HepG2 (cell line): ENCODE results near the gene PLEKHH3. TPM values are rescaled to one million over a fixed set of nuclear protein-coding genes. Genes with fewer than 3 reads are reported as not detected.

Experiments
- ATAC-seq: fragments of 200-7000 bp; cut with Tn5 transposase; 3 replicates; pipeline ENCODE4 v1.9.1; 2020; ENCODE audit warnings: mild to moderate bottlenecking, moderate library complexity
- BruUV-seq: library from RNA; stranded (reverse); fragments of 400-500 nt; replicated peaks from 2 replicates; lab custom pipeline; 2021; lab: Mats Ljungman, UMichigan
- CTCF ChIA-PET: fragments of 300-600 bp; formaldehyde crosslinking; extraction: SDS; loops from one replicate; lab custom pipeline; 2021; ENCODE audit warnings: low total read pairs, inconsistent platforms, low intra/inter-chr PET ratio; lab: Yijun Ruan, JAX
- POLR2A ChIA-PET: fragments of 350-600 bp; sonication (Branson Sonifier 250); formaldehyde crosslinking; loops from one replicate; lab custom pipeline; 2020; ENCODE audit warnings: antibody characterized with exemption, inconsistent platforms; lab: Yijun Ruan, JAX
- DNase-seq: peaks from one replicate; pipeline ENCODE4 v3.0.0-alpha.2; 2015; ENCODE audit warnings: low spot score
- FAIRE-seq: peaks from 3 replicates; lab custom pipeline; 2011; peaks lifted over from hg19 to GRCh38; lab: Jason Lieb, UNC
- H2AFZ ChIP-seq: one replicate; pipeline ENCODE4 v1.6.1; 2011; ENCODE audit warnings: low read length, inconsistent platforms
- H3K27ac ChIP-seq: fragments of 300-600 bp; 3 replicates; pipeline ENCODE4 v1.8.0; 2011; ENCODE audit warnings: mixed run types, mild to moderate bottlenecking, mixed read lengths, low read length, inconsistent platforms; ENCODE audit not compliant: insufficient read depth; ENCODE audit errors: extremely low read length
- H3K27me3 ChIP-seq, 2 experiments: fragments of 200-600 bp in 1 of 2; 2 replicates in 1 of 2; 3 replicates in 1 of 2; pipeline versions ENCODE4 v1.6.0 to v1.8.0; 2011; ENCODE audit warnings: low read length in 2 of 2, mild to moderate bottlenecking in 2 of 2, moderate library complexity in 2 of 2, inconsistent platforms in 1 of 2; ENCODE audit not compliant: insufficient read depth in 2 of 2, control insufficient read depth in 1 of 2
- H3K36me3 ChIP-seq, 2 experiments: fragments of 200-600 bp in 1 of 2; replicated peaks in 1 of 2; 2 replicates in 1 of 2; 3 replicates in 1 of 2; pipeline versions ENCODE4 v1.5.1 to v1.8.0; 2011; ENCODE audit warnings: low read length in 2 of 2, inconsistent platforms in 1 of 2; ENCODE audit not compliant: insufficient read depth in 2 of 2, control insufficient read depth in 1 of 2
- H3K4me1 ChIP-seq: 2 replicates; pipeline ENCODE4 v1.5.1; 2012; ENCODE audit warnings: low read length, inconsistent platforms; ENCODE audit not compliant: insufficient read depth
- H3K4me2 ChIP-seq: 2 replicates; pipeline ENCODE4 v1.6.0; 2011; ENCODE audit warnings: low read depth, low read length, inconsistent platforms
- H3K4me3 ChIP-seq, 3 experiments: fragments of 200-600 bp in 1 of 3; sonication (generic), shearing (Covaris generic) in 1 of 3; replicated peaks in 1 of 3; 2 replicates each; pipeline ENCODE4 v1.5.1; 2011 to 2016; ENCODE audit warnings: low read length in 3 of 3, inconsistent platforms in 2 of 3, low read depth in 2 of 3, mild to moderate bottlenecking in 2 of 3, control low read depth in 1 of 3, mixed read lengths in 1 of 3; ENCODE audit not compliant: insufficient read depth in 1 of 3
- H3K79me2 ChIP-seq: one replicate; pipeline ENCODE4 v1.6.1; 2011; ENCODE audit warnings: low read length, inconsistent platforms; ENCODE audit not compliant: insufficient read depth
- H3K9ac ChIP-seq: 2 replicates; pipeline ENCODE4 v1.6.0; 2011; ENCODE audit warnings: mild to moderate bottlenecking, low read depth, low read length, inconsistent platforms; ENCODE audit not compliant: insufficient read depth
- H3K9me3 ChIP-seq: 2 replicates; pipeline ENCODE4 v1.5.1; 2012; ENCODE audit warnings: mild to moderate bottlenecking, low read length
- H4K20me1 ChIP-seq: 2 replicates; pipeline ENCODE4 v1.6.0; 2011; ENCODE audit warnings: inconsistent platforms, mild to moderate bottlenecking, low read length, moderate library complexity; ENCODE audit not compliant: insufficient read depth
- CEBPB ChIP-seq: IDR thresholded peaks from 2 replicates; pipeline ENCODE4 v1.6.1; 2011; ENCODE audit warnings: low read depth, low read length, improper control_type of control experiment, borderline replicate concordance
- MYPOP ChIP-seq: sonication (generic); formaldehyde crosslinking; IDR thresholded peaks from 2 replicates; pipeline ENCODE4 v1.8.1; 2023; ENCODE audit warnings: mild to moderate bottlenecking, moderate library complexity, missing genetic modification reagents
- RORA ChIP-seq: sonication (generic); formaldehyde crosslinking; IDR thresholded peaks from 2 replicates; pipeline ENCODE4 v1.5.0; 2020; ENCODE audit warnings: mild to moderate bottlenecking, missing genetic modification reagents, moderate library complexity
- SIX1 ChIP-seq: sonication (generic); formaldehyde crosslinking; IDR thresholded peaks from 2 replicates; pipeline ENCODE4 v1.4.0; 2020; ENCODE audit warnings: missing genetic modification reagents, borderline replicate concordance
- ZBTB2 ChIP-seq: sonication (generic); formaldehyde crosslinking; IDR thresholded peaks from 2 replicates; pipeline ENCODE4 v1.8.0; 2022; ENCODE audit warnings: low read depth, missing genetic modification reagents
- ZBTB20 ChIP-seq: sonication (generic); formaldehyde crosslinking; IDR thresholded peaks from 2 replicates; pipeline ENCODE4 v1.8.1; 2023; ENCODE audit warnings: missing genetic modification reagents, low read depth, mild to moderate bottlenecking, borderline replicate concordance
- ZNF121 ChIP-seq: sonication (generic); formaldehyde crosslinking; IDR thresholded peaks from 2 replicates; pipeline ENCODE4 v1.5.0; 2020; ENCODE audit warnings: mild to moderate bottlenecking, missing genetic modification reagents
- ZNF326 ChIP-seq: sonication (generic); formaldehyde crosslinking; IDR thresholded peaks from 2 replicates; pipeline ENCODE4 v1.4.0; 2020; ENCODE audit warnings: missing genetic modification reagents, borderline replicate concordance
- ZNF556 ChIP-seq: sonication (generic); formaldehyde crosslinking; IDR thresholded peaks from 2 replicates; pipeline ENCODE4 v1.4.0; 2020; ENCODE audit warnings: mild to moderate bottlenecking, missing genetic modification reagents, borderline replicate concordance
- WGBS: methylation state at CpG from one replicate; pipeline ENCODE4 v1.1.6; 2017; ENCODE audit warnings: low lambda C conversion rate; 5-methylcytosine and 5-hydroxymethylcytosine counted together
- in situ Hi-C: cut with HindIII; loops from 2 replicates; pipeline ENCODE4 v1.10.0; 2017; ENCODE audit warnings: low pct_unique_long_range_greater_than_20kb; ENCODE audit not compliant: extremely low pct_ligation_motif_present
- intact Hi-C: fragments of 100-400 bp; cut with micrococcal nuclease; formaldehyde crosslinking; loops from one replicate; pipeline ENCODE4 v1.10.0; 2022; ENCODE audit not compliant: unreplicated experiment
- polyA plus RNA-seq, 8 experiments: library from polyadenylated mRNA; depleted of rRNA in 3 of 8; stranded (reverse) in 7 of 8; unstranded in 1 of 8; fragments of >200 nt; fragmentation: Illumina TruSeq in 4 of 8; extraction: Trizol in 4 of 8; gene quantifications; 2 replicates each; pipeline versions ENCODE4 v1.2.1 to v1.2.3, GENCODE V29; 2011 to 2016; ENCODE audit warnings: low read depth in 4 of 8, missing spikeins in 1 of 8, mixed read lengths in 1 of 8; ENCODE audit not compliant: insufficient read depth in 1 of 8
- total RNA-seq, 5 experiments: library from RNA; depleted of rRNA; stranded (reverse); fragments of >200 nt; fragmentation: Illumina TruSeq; extraction: Trizol; gene quantifications; 2 replicates each; pipeline ENCODE4 v1.2.3, GENCODE V29; 2016; ENCODE audit warnings: low read depth in 1 of 5
- TF ChIP-seq, protein P1 (sequence below): sonication (generic); formaldehyde crosslinking; IDR thresholded peaks from 2 replicates; pipeline ENCODE4 v1.4.0; 2020; ENCODE audit warnings: missing genetic modification reagents, borderline replicate concordance
- TF ChIP-seq, protein P2 (sequence below): sonication (generic); formaldehyde crosslinking; IDR thresholded peaks from 2 replicates; pipeline ENCODE4 v1.5.0; 2020; ENCODE audit warnings: mild to moderate bottlenecking, missing genetic modification reagents

The PLEKHH3 gene
- total and polyA plus RNA-seq, 2 of the 13 experiments (the other 11 are each of a cell fraction or from before 2014, with no cell fraction given) = 6.0 to 19.9 TPM

- Histone ChIP-seq H3K27ac (no peak overlapping the region), H3K27me3 (no peaks in the 10 kb centered on the region), H3K4me2 (no peak overlapping the region), H3K9ac (no peak overlapping the region), H3K4me3 (no peak overlapping the region), H3K36me3 (peaks cover 7 to 30% of the 10 kb centered on the region in 2 experiments), H3K4me1 (no peaks in the 10 kb centered on the region), H2AFZ (no peak overlapping the region), H3K9me3 (no peaks in the 10 kb centered on the region), H4K20me1 (no peaks in the 10 kb centered on the region), H3K79me2 (no peaks in the 10 kb centered on the region)
- in situ Hi-C loops = no loop called here
- DNase-seq (no peak), FAIRE-seq (no peak), ATAC-seq (no peak)
- CTCF ChIA-PET = no interaction called here
- 85% methylated on average over 6 of the region's 6 CpGs for WGBS
- no TSS peak for BruUV-seq
- POLR2A ChIA-PET = no interaction called here
- TF ChIP-seq ZNF121 (CRISPR knock-in tag) (0 out of 2 replicates have a peak, but pooled peaks have one; percentile 22), ZNF326 (CRISPR knock-in tag) (no peak), CEBPB (peak; percentile 49; the same call in 1 of the 2 replicates)
- intact Hi-C loops = no loop called here
Measured at GRCh38 chr17:42725143-42725542, 48.3 kb upstream of the PLEKHH3 start.

GRCh38 chr17:42723636-42724035 lies 46.8 kb upstream of the PLEKHH3 start:
- DNase-seq = no peak
- TF ChIP-seq MYPOP (CRISPR knock-in tag) (no peak), SIX1 (CRISPR knock-in tag) (no peak), ZBTB2 (no peak), RORA (CRISPR knock-in tag) (no peak), ZNF556 (CRISPR knock-in tag) (no peak), ZBTB20 (CRISPR knock-in tag) (no peak)
- TF ChIP-seq, protein P1, sequence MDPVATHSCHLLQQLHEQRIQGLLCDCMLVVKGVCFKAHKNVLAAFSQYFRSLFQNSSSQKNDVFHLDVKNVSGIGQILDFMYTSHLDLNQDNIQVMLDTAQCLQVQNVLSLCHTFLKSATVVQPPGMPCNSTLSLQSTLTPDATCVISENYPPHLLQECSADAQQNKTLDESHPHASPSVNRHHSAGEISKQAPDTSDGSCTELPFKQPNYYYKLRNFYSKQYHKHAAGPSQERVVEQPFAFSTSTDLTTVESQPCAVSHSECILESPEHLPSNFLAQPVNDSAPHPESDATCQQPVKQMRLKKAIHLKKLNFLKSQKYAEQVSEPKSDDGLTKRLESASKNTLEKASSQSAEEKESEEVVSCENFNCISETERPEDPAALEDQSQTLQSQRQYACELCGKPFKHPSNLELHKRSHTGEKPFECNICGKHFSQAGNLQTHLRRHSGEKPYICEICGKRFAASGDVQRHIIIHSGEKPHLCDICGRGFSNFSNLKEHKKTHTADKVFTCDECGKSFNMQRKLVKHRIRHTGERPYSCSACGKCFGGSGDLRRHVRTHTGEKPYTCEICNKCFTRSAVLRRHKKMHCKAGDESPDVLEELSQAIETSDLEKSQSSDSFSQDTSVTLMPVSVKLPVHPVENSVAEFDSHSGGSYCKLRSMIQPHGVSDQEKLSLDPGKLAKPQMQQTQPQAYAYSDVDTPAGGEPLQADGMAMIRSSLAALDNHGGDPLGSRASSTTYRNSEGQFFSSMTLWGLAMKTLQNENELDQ (CRISPR knock-in tag) = no peak
- TF ChIP-seq, protein P2, sequence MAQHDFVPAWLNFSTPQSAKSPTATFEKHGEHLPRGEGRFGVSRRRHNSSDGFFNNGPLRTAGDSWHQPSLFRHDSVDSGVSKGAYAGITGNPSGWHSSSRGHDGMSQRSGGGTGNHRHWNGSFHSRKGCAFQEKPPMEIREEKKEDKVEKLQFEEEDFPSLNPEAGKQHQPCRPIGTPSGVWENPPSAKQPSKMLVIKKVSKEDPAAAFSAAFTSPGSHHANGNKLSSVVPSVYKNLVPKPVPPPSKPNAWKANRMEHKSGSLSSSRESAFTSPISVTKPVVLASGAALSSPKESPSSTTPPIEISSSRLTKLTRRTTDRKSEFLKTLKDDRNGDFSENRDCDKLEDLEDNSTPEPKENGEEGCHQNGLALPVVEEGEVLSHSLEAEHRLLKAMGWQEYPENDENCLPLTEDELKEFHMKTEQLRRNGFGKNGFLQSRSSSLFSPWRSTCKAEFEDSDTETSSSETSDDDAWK = no peak
- TF ChIP-seq, all 625 proteins: peak for 0
- in situ Hi-C loops = loop anchor here (5.0 kb wide), 1 partner anchor 39 kb away; the partner anchor contains the start of gene RAMP2
- Histone ChIP-seq H2AFZ (no peak overlapping the region), H3K4me3 (no peak overlapping the region), H3K9ac (no peak overlapping the region), H3K36me3 (peaks cover 11 to 42% of the 10 kb centered on the region in 2 experiments), H3K4me1 (no peaks in the 10 kb centered on the region), H3K79me2 (no peaks in the 10 kb centered on the region), H3K27me3 (no peaks in the 10 kb centered on the region), H3K4me2 (no peak overlapping the region), H4K20me1 (no peaks in the 10 kb centered on the region), H3K9me3 (no peaks in the 10 kb centered on the region), H3K27ac (no peak overlapping the region)
- FAIRE-seq = no peak
- ChIA-PET POLR2A (no interaction called here), CTCF (no interaction called here)
- no peak for ATAC-seq
- intact Hi-C loops = no loop called here
- 89% methylated on average over 3 of the region's 3 CpGs for WGBS
- no TSS peak for BruUV-seq
